Inferior parietal cortex (tissue), 1 donor: ENCODE results near the gene RNF167.

Experiments
- DNase-seq: peaks from one replicate; pipeline ENCODE4 v3.0.0-alpha.2; 2016; ENCODE audit errors: extremely low spot score

Gene RNF167

GRCh38 chr17:4978726-4979125 lies 38.7 kb downstream of the RNF167 start:
- no peak for DNase-seq

- DNase-seq = peak; percentile 60
Observed at GRCh38 chr17:4980644-4981216, 40.7 kb downstream of the RNF167 start.

- DNase-seq = no peak
Observed at GRCh38 chr17:4982305-4982704, 42.2 kb downstream of the RNF167 start.

DNA sequence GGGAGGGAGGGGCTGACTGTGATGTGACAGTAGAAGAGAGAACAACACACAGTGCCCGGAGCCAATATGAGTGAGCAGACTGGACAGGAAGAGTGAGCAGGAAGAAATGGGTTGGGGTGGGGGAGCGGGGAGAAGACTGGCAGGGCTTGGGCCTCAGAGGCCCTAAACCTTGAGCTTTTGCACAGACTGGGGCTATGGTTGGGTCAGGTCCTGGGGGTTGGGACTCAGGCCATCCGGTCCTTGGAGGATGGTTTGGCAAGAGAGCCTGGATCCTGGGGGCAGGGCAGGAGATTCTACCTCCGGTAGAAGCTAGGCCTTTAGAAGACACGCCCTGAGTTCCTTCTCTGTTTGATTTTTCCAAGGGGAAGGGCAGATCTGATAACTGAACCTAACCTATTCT lies 46.3 kb downstream of the RNF167 start:
- no peak for DNase-seq

DNA sequence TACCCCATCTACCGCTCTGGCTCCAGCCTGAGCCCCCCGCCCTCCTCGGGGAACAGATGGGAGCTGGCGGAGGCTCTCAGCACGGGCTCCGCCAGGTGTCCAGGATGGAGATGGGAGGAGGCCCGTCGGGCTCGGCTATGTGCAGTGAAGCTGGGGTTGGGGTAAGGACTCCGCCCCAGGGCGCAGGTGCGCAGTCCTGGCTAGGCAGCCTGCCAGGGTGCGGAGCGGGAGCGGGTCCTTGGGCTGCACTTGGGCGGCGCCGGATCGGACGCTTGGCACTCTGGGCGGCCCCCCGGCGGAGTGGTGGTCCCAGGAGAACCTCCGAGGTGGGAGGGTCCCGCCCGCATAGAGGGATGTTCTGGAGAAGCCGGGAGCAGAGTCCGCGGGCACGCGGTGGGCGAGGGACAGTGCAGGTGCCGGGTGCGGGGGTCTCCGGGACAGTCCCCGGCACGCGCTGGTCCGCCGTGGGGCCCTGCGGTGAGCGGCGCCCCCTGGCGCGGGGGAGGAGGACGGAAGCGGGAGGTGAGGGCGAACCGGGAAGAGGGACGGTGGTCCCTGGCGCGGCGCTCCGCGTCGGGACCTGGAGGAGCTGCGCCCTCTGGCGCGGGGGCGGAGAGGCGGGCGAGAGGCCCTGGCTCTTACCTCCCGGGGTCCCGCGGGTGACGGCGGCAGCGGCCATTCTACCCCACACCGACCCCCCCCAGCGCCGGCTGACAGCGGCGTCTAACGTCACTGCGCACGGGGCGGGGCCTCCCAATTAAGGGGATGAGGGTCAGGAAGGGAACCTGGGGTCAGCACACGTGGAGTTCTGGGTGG lies 47.1 kb downstream of the RNF167 start, which contains the start of gene CAMTA2:
Gene CAMTA2, minus strand, starts transcription at position 725 of the 816 bp plus-strand sequence. CDS start 1,453 bp downstream, outside the sequence.
- peak; percentile 77 for DNase-seq

GRCh38 chr17:4987767-4988567 lies 47.9 kb downstream of the RNF167 start:
- DNase-seq = peak; percentile 15

DNA sequence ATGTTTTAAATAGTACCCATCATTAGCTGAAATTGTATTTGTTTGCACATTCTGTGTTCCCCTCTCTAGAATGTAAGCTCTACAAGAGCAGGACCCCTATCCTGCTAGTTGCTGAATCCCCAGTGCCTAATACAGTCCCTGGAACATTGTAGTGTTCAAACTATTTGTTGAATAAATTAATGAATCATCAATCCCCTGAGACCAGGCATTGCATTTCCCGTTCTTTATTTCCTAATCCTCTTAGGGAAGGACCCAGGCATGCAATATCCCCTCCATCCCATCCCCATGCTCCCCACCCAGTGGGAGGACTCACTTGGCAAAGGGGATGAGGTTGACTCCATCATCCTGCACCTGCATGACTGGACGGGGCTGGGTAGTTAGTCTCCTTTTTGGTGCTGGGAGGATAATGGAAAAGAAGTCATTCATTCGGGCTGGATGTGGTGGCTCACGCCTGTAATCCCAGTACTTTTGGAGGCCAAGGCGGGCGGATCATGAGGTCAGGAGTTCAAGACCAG lies 54.1 kb downstream of the RNF167 start:
- DNase-seq = no peak
